WTC11 (cell line): ENCODE results near the gene GNG2. TPM values are rescaled to one million over a fixed set of nuclear protein-coding genes. Genes with fewer than 3 reads are reported as not detected.

Experiments used
- ATAC-seq: fragments of 200-7000 bp; cut with Tn5 transposase; 2 replicates; pipeline ENCODE4 v1.10.0; 2021; ENCODE audit warnings: mild to moderate bottlenecking, moderate library complexity
- CTCF ChIA-PET: fragments of 300-600 bp; sonication (Branson Sonifier 250); formaldehyde crosslinking; loops from one replicate; lab custom pipeline; 2021; ENCODE audit warnings: antibody characterized with exemption; lab: Charles Lee
- POLR2A ChIA-PET: fragments of 350-600 bp; sonication (Branson Sonifier 250); formaldehyde crosslinking; loops from one replicate; lab custom pipeline; 2021; ENCODE audit warnings: antibody characterized with exemption; lab: Charles Lee
- DNase-seq: peaks from one replicate; pipeline ENCODE4 v3.0.0; 2021; ENCODE audit warnings: low spot score
- H3K27ac Mint-ChIP-seq: 2 replicates; pipeline ENCODE4 v1.8.0; 2021; ENCODE audit warnings: mixed read lengths
- H3K27me3 Mint-ChIP-seq: 2 replicates; pipeline ENCODE4 v1.8.0; 2021; ENCODE audit warnings: low read depth, mild to moderate bottlenecking, moderate library complexity, mixed read lengths
- H3K36me3 Mint-ChIP-seq: 2 replicates; pipeline ENCODE4 v1.8.0; 2021; ENCODE audit warnings: mixed read lengths
- H3K4me1 Mint-ChIP-seq: 2 replicates; pipeline ENCODE4 v1.8.0; 2022; ENCODE audit warnings: mixed read lengths
- H3K4me3 Mint-ChIP-seq: 2 replicates; pipeline ENCODE4 v1.8.0; 2021; ENCODE audit warnings: mild to moderate bottlenecking, moderate library complexity, mixed read lengths
- H3K9me3 Mint-ChIP-seq: 2 replicates; pipeline ENCODE4 v1.8.0; 2021; ENCODE audit warnings: mixed read lengths
- GABPB1 ChIP-seq: sonication (generic); formaldehyde crosslinking; IDR thresholded peaks from 2 replicates; pipeline ENCODE4 v1.8.1; 2023; ENCODE audit warnings: mild to moderate bottlenecking, missing genetic modification reagents
- PRRX2 ChIP-seq: fragments of 250-450 bp; sonication (Bioruptor Pico); IDR thresholded peaks from 2 replicates; pipeline ENCODE4 v1.8.0; 2021; ENCODE audit warnings: mild to moderate bottlenecking
- ZNF263 ChIP-seq: sonication (generic); formaldehyde crosslinking; IDR thresholded peaks from 2 replicates; pipeline ENCODE4 v1.8.1; 2022; ENCODE audit warnings: low read depth, mild to moderate bottlenecking, moderate library complexity, missing genetic modification reagents
- ZNF416 ChIP-seq: fragments of 250-450 bp; sonication (Bioruptor Pico); IDR thresholded peaks from 2 replicates; pipeline ENCODE4 v1.9.0; 2021; ENCODE audit warnings: mild to moderate bottlenecking, inconsistent platforms
- total RNA-seq: library from RNA; stranded (reverse); gene quantifications from 3 replicates; pipeline ENCODE4 v1.2.3, GENCODE V29; 2021
- TF ChIP-seq, protein P1 (sequence below): sonication (generic); formaldehyde crosslinking; IDR thresholded peaks from 2 replicates; pipeline ENCODE4 v1.8.1; 2022; ENCODE audit warnings: mild to moderate bottlenecking, missing genetic modification reagents, moderate library complexity, borderline replicate concordance
- TF ChIP-seq, protein P2 (sequence below): sonication (generic); formaldehyde crosslinking; IDR thresholded peaks from 2 replicates; pipeline ENCODE4 v1.8.0; 2023; ENCODE audit warnings: mild to moderate bottlenecking, missing genetic modification reagents
- TF ChIP-seq, protein P3 (sequence below): fragments of 250-450 bp; sonication (Bioruptor Pico); IDR thresholded peaks from 2 replicates; pipeline ENCODE4 v1.9.0; 2021; ENCODE audit warnings: mild to moderate bottlenecking, borderline replicate concordance
- TF ChIP-seq, protein P4 (sequence below): sonication (generic); formaldehyde crosslinking; IDR thresholded peaks from 2 replicates; pipeline ENCODE4 v1.8.0; 2022; ENCODE audit warnings: missing genetic modification reagents
- TF ChIP-seq, protein P5 (sequence below): sonication (generic); formaldehyde crosslinking; IDR thresholded peaks from 2 replicates; pipeline ENCODE4 v1.8.0; 2022; ENCODE audit warnings: mild to moderate bottlenecking, missing genetic modification reagents
- TF ChIP-seq, protein P6 (sequence below): sonication (generic); formaldehyde crosslinking; conservative IDR thresholded peaks from 2 replicates; pipeline ENCODE4 v1.8.1; 2023; ENCODE audit warnings: mild to moderate bottlenecking, low read depth, missing genetic modification reagents, moderate library complexity
- TF ChIP-seq, protein P7 (sequence below): sonication (generic); formaldehyde crosslinking; IDR thresholded peaks from 2 replicates; pipeline ENCODE4 v1.8.1; 2023; ENCODE audit warnings: mild to moderate bottlenecking, missing genetic modification reagents, moderate library complexity
- TF ChIP-seq, protein P8 (sequence below): sonication (generic); formaldehyde crosslinking; IDR thresholded peaks from 2 replicates; pipeline ENCODE4 v1.8.1; 2023; ENCODE audit warnings: mild to moderate bottlenecking, missing genetic modification reagents

GNG2 gene
- total RNA-seq, 1 experiment from 2014 or later = 10.7 TPM

DNA sequence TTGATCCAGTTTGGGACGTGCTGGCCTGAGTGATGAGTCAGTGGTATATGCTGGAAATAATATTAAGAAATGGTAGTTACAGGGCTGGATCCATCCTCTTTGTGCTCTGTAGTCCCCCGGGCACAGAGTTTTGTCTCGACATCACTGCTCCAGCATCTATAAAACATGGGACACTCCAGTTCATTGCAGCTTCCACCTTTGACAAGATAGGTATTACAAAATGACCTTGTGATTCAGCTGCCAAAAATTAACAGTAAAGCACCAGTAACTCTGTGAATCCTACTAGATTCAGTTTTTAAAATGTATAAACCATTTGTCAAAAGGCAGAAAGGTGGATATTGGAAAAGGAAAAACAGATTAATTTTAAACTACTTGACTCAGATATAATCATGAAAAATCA is 14.6 kb upstream of the GNG2 start (continued):
- TF ChIP-seq, protein P1, sequence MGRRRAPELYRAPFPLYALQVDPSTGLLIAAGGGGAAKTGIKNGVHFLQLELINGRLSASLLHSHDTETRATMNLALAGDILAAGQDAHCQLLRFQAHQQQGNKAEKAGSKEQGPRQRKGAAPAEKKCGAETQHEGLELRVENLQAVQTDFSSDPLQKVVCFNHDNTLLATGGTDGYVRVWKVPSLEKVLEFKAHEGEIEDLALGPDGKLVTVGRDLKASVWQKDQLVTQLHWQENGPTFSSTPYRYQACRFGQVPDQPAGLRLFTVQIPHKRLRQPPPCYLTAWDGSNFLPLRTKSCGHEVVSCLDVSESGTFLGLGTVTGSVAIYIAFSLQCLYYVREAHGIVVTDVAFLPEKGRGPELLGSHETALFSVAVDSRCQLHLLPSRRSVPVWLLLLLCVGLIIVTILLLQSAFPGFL (CRISPR knock-in tag) = no peak
- TF ChIP-seq PRRX2 (CRISPR knock-in tag) (no peak), ZNF263 (CRISPR knock-in tag) (no peak), ZNF416 (CRISPR knock-in tag) (no peak)

DNA sequence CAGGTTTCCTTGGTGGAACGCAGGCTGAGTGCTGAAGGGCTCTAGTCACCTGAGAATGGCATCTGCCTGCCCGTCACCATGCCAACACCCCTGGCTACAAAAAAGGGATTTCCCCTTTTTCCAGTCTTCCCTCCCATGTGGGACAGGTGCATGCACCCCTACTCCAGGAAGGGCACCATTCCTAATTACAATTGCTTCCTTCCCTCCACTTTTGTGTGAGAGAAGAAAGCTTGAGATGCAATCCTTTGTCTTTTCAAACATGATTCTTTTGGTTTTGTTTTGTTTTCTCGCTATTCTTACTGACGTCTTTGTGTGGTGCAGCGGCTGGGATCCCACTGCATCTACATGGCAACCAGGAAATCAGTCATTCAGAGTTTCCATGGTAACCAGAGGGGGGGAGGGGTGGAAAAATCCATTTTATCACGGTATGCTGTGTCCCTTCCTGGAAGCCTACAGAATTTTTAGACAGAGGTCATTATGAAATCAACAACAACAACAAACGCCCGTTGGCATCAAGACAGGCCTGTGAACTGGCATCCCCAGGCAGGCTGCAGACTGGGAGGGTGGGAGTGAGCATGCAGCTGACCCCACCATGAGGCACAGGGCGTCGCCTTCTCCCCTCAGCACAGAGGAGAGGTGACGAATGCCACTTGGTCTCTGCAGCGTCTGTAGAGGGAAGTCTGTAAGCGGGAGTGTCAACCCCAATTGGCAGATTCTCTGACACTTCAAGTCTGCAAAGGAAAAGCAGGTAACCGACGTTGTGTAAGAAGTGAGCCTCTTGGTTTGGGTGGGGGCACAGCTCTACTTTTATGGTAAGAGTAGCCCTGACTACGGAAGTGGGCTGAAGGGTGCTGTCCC is 13.6 kb upstream of the GNG2 start:
- ATAC-seq (peak; percentile 86), DNase-seq (peak; percentile 65)
- Mint-ChIP-seq H3K27me3 (no peaks in the 10 kb centered on the region), H3K27ac (peak overlapping the region; percentile 77), H3K36me3 (no peaks in the 10 kb centered on the region), H3K9me3 (no peaks in the 10 kb centered on the region), H3K4me3 (peak overlapping the region; percentile 69), H3K4me1 (peaks cover 27% of the 10 kb centered on the region)
- ChIA-PET CTCF (interaction anchor here (0.6 to 1.5 kb wide), 2 partner anchors 14 to 17 kb away, joined by 4 read pairs; partner anchors contain the start of gene GNG2), POLR2A (no interaction called here)
- TF ChIP-seq, protein P2, sequence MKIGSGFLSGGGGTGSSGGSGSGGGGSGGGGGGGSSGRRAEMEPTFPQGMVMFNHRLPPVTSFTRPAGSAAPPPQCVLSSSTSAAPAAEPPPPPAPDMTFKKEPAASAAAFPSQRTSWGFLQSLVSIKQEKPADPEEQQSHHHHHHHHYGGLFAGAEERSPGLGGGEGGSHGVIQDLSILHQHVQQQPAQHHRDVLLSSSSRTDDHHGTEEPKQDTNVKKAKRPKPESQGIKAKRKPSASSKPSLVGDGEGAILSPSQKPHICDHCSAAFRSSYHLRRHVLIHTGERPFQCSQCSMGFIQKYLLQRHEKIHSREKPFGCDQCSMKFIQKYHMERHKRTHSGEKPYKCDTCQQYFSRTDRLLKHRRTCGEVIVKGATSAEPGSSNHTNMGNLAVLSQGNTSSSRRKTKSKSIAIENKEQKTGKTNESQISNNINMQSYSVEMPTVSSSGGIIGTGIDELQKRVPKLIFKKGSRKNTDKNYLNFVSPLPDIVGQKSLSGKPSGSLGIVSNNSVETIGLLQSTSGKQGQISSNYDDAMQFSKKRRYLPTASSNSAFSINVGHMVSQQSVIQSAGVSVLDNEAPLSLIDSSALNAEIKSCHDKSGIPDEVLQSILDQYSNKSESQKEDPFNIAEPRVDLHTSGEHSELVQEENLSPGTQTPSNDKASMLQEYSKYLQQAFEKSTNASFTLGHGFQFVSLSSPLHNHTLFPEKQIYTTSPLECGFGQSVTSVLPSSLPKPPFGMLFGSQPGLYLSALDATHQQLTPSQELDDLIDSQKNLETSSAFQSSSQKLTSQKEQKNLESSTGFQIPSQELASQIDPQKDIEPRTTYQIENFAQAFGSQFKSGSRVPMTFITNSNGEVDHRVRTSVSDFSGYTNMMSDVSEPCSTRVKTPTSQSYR (CRISPR knock-in tag) = 0 out of 2 replicates have a peak, but pooled peaks have one; percentile 42
- TF ChIP-seq, protein P3, sequence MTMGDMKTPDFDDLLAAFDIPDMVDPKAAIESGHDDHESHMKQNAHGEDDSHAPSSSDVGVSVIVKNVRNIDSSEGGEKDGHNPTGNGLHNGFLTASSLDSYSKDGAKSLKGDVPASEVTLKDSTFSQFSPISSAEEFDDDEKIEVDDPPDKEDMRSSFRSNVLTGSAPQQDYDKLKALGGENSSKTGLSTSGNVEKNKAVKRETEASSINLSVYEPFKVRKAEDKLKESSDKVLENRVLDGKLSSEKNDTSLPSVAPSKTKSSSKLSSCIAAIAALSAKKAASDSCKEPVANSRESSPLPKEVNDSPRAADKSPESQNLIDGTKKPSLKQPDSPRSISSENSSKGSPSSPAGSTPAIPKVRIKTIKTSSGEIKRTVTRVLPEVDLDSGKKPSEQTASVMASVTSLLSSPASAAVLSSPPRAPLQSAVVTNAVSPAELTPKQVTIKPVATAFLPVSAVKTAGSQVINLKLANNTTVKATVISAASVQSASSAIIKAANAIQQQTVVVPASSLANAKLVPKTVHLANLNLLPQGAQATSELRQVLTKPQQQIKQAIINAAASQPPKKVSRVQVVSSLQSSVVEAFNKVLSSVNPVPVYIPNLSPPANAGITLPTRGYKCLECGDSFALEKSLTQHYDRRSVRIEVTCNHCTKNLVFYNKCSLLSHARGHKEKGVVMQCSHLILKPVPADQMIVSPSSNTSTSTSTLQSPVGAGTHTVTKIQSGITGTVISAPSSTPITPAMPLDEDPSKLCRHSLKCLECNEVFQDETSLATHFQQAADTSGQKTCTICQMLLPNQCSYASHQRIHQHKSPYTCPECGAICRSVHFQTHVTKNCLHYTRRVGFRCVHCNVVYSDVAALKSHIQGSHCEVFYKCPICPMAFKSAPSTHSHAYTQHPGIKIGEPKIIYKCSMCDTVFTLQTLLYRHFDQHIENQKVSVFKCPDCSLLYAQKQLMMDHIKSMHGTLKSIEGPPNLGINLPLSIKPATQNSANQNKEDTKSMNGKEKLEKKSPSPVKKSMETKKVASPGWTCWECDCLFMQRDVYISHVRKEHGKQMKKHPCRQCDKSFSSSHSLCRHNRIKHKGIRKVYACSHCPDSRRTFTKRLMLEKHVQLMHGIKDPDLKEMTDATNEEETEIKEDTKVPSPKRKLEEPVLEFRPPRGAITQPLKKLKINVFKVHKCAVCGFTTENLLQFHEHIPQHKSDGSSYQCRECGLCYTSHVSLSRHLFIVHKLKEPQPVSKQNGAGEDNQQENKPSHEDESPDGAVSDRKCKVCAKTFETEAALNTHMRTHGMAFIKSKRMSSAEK (CRISPR knock-in tag) = 0 out of 2 replicates have a peak, but pooled peaks have one; percentile 10
- TF ChIP-seq, protein P4, sequence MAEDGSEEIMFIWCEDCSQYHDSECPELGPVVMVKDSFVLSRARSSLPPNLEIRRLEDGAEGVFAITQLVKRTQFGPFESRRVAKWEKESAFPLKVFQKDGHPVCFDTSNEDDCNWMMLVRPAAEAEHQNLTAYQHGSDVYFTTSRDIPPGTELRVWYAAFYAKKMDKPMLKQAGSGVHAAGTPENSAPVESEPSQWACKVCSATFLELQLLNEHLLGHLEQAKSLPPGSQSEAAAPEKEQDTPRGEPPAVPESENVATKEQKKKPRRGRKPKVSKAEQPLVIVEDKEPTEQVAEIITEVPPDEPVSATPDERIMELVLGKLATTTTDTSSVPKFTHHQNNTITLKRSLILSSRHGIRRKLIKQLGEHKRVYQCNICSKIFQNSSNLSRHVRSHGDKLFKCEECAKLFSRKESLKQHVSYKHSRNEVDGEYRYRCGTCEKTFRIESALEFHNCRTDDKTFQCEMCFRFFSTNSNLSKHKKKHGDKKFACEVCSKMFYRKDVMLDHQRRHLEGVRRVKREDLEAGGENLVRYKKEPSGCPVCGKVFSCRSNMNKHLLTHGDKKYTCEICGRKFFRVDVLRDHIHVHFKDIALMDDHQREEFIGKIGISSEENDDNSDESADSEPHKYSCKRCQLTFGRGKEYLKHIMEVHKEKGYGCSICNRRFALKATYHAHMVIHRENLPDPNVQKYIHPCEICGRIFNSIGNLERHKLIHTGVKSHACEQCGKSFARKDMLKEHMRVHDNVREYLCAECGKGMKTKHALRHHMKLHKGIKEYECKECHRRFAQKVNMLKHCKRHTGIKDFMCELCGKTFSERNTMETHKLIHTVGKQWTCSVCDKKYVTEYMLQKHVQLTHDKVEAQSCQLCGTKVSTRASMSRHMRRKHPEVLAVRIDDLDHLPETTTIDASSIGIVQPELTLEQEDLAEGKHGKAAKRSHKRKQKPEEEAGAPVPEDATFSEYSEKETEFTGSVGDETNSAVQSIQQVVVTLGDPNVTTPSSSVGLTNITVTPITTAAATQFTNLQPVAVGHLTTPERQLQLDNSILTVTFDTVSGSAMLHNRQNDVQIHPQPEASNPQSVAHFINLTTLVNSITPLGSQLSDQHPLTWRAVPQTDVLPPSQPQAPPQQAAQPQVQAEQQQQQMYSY = no peak
- TF ChIP-seq, protein P5, sequence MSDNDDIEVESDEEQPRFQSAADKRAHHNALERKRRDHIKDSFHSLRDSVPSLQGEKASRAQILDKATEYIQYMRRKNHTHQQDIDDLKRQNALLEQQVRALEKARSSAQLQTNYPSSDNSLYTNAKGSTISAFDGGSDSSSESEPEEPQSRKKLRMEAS = 0 out of 2 replicates have a peak, but pooled peaks have one; percentile 25

DNA sequence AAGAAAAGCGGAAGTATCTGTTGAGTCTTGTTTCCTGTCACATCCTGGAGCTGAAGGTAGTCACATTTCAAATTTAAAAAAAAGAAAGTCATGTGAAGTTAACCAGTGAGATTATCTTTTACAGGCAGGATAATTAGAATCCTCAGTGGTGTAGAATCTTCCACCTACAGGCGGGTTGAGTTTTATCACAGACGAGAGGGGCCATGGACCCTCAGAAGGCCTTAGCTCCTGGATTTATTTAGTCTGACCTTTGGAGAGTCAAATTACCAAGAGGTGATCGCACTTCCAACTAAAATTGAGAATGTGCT is 13.0 kb upstream of the GNG2 start:
- ATAC-seq (no peak), DNase-seq (no peak)
- no peaks in the 10 kb centered on the region for H3K36me3 Mint-ChIP-seq
- no peaks in the 10 kb centered on the region for H3K9me3 Mint-ChIP-seq
- H3K27me3 Mint-ChIP-seq = no peaks in the 10 kb centered on the region
- H3K4me3 Mint-ChIP-seq = peak overlapping the region; percentile 69
- peaks cover 27% of the 10 kb centered on the region for H3K4me1 Mint-ChIP-seq
- H3K27ac Mint-ChIP-seq = peak overlapping the region; percentile 77
- ChIA-PET POLR2A (no interaction called here), CTCF (no interaction called here)
- TF ChIP-seq GABPB1 (CRISPR knock-in tag) = no peak
- TF ChIP-seq, protein P6, sequence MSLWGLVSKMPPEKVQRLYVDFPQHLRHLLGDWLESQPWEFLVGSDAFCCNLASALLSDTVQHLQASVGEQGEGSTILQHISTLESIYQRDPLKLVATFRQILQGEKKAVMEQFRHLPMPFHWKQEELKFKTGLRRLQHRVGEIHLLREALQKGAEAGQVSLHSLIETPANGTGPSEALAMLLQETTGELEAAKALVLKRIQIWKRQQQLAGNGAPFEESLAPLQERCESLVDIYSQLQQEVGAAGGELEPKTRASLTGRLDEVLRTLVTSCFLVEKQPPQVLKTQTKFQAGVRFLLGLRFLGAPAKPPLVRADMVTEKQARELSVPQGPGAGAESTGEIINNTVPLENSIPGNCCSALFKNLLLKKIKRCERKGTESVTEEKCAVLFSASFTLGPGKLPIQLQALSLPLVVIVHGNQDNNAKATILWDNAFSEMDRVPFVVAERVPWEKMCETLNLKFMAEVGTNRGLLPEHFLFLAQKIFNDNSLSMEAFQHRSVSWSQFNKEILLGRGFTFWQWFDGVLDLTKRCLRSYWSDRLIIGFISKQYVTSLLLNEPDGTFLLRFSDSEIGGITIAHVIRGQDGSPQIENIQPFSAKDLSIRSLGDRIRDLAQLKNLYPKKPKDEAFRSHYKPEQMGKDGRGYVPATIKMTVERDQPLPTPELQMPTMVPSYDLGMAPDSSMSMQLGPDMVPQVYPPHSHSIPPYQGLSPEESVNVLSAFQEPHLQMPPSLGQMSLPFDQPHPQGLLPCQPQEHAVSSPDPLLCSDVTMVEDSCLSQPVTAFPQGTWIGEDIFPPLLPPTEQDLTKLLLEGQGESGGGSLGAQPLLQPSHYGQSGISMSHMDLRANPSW = no peak
- TF ChIP-seq, protein P7, sequence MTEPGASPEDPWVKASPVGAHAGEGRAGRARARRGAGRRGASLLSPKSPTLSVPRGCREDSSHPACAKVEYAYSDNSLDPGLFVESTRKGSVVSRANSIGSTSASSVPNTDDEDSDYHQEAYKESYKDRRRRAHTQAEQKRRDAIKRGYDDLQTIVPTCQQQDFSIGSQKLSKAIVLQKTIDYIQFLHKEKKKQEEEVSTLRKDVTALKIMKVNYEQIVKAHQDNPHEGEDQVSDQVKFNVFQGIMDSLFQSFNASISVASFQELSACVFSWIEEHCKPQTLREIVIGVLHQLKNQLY (CRISPR knock-in tag) = no peak
- TF ChIP-seq, protein P8, sequence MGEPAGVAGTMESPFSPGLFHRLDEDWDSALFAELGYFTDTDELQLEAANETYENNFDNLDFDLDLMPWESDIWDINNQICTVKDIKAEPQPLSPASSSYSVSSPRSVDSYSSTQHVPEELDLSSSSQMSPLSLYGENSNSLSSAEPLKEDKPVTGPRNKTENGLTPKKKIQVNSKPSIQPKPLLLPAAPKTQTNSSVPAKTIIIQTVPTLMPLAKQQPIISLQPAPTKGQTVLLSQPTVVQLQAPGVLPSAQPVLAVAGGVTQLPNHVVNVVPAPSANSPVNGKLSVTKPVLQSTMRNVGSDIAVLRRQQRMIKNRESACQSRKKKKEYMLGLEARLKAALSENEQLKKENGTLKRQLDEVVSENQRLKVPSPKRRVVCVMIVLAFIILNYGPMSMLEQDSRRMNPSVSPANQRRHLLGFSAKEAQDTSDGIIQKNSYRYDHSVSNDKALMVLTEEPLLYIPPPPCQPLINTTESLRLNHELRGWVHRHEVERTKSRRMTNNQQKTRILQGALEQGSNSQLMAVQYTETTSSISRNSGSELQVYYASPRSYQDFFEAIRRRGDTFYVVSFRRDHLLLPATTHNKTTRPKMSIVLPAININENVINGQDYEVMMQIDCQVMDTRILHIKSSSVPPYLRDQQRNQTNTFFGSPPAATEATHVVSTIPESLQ = no peak
